Esophagus squamous epithelium (tissue), 5 donors: ENCODE results near the gene EXO1. TPM values are rescaled to one million over a fixed set of nuclear protein-coding genes. Genes with fewer than 3 reads are reported as not detected.

Experiments used
- DNase-seq: peaks from one replicate; lab custom pipeline; 2025; lab: John Stamatoyannopoulos, UW
- H3K27ac ChIP-seq, 4 donors: fragments of 200-600 bp; sonication (generic); one replicate each; pipeline ENCODE4 v1.5.1; 2016 to 2019; ENCODE audit warnings: mild to moderate bottlenecking in 1 of 4
- H3K27me3 ChIP-seq, 4 donors: fragments of 200-600 bp; sonication (generic); 1 replicate in 3 of 4; 2 replicates in 1 of 4; pipeline versions ENCODE4 v1.5.1 to v1.6.0; 2017 to 2021; ENCODE audit warnings: antibody characterized with exemption in 1 of 4
- H3K36me3 ChIP-seq, 3 donors: fragments of 200-600 bp; sonication (generic); one replicate each; pipeline ENCODE4 v1.5.1; 2016 to 2019
- H3K4me1 ChIP-seq, 3 donors: fragments of 200-600 bp; sonication (generic); one replicate each; pipeline ENCODE4 v1.5.1; 2017 to 2019
- H3K4me3 ChIP-seq, 4 donors: fragments of 200-600 bp; sonication (generic); 1 replicate in 3 of 4; 2 replicates in 1 of 4; pipeline ENCODE4 v1.5.1; 2016 to 2019; ENCODE audit warnings: mild to moderate bottlenecking in 2 of 4, moderate library complexity in 1 of 4
- H3K9me3 ChIP-seq, 3 donors: fragments of 200-600 bp; sonication (generic); one replicate each; pipeline ENCODE4 v1.5.1; 2016 to 2019
- POLR2A ChIP-seq, 4 donors: fragments of 450-650 bp; IDR thresholded peaks; one replicate each; pipeline ENCODE4 v1.6.1; 2017; ENCODE audit warnings: antibody characterized with exemption in 4 of 4, mild to moderate bottlenecking in 4 of 4, moderate library complexity in 3 of 4
- WGBS, 2 donors: methylation state at CpG; one replicate each; pipeline ENCODE4 v1.1.5; 2018; 5-methylcytosine and 5-hydroxymethylcytosine counted together
- intact Hi-C: fragments of 100-400 bp; cut with DNase I; formaldehyde crosslinking; loops from one replicate; pipeline ENCODE4 v1.15.0; 2022
- total RNA-seq, 4 donors: library from RNA; depleted of rRNA; stranded (reverse); fragments of >200 nt; gene quantifications; one replicate each; pipeline ENCODE4 v1.1.0, GENCODE V29; 2016
- TF ChIP-seq, protein P1 (sequence below), 6 experiments: fragments of 450-650 bp in 4 of 6; fragments of 200-600 bp in 2 of 6; sonication (generic) in 2 of 6; IDR thresholded peaks; one replicate each; pipeline ENCODE4 v1.5.1; 2016 to 2019; ENCODE audit warnings: antibody characterized with exemption in 6 of 6, mild to moderate bottlenecking in 4 of 6, moderate library complexity in 4 of 6
- donor health status: DM: yes; HTN: yes; CAD: no.

The EXO1 gene
- total RNA-seq, 4 donors from 2014 or later = 1.5 to 9.2 (median 5.3) TPM

DNA sequence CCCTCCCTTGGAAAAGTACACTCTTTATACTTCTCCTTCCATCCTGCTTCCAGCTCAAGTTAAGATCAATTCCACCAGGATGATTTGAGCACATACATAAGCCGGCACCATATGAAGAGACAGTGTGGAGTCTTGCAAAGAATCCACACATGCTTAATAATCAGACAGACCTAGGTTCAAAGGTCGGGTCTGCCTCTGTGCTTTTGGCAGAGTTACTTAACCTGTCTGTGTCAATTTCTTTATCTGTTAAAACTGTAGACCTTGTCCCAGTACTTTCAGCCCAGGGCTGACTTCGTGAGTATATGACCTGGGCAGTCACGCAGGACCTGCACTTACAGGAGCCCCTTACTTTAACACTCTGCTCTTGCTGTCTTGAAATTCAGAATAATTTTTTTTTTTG is 79.3 kb downstream of the EXO1 start:
- Histone ChIP-seq H3K36me3 (no peaks in the 10 kb centered on the region), H3K27me3 (no peaks in the 10 kb centered on the region), H3K4me1 (no peaks in the 10 kb centered on the region), H3K4me3 (no peak overlapping the region), H3K9me3 (no peaks in the 10 kb centered on the region), H3K27ac (no peak overlapping the region)
- intact Hi-C loops = no loop called here
- DNase-seq = no peak
- 64 to 74% methylated on average over 4 of the region's 4 CpGs for WGBS, 2 donors
- TF ChIP-seq POLR2A (IDR thresholded peaks at IDR 0.05) = no peak
- TF ChIP-seq, protein P1, sequence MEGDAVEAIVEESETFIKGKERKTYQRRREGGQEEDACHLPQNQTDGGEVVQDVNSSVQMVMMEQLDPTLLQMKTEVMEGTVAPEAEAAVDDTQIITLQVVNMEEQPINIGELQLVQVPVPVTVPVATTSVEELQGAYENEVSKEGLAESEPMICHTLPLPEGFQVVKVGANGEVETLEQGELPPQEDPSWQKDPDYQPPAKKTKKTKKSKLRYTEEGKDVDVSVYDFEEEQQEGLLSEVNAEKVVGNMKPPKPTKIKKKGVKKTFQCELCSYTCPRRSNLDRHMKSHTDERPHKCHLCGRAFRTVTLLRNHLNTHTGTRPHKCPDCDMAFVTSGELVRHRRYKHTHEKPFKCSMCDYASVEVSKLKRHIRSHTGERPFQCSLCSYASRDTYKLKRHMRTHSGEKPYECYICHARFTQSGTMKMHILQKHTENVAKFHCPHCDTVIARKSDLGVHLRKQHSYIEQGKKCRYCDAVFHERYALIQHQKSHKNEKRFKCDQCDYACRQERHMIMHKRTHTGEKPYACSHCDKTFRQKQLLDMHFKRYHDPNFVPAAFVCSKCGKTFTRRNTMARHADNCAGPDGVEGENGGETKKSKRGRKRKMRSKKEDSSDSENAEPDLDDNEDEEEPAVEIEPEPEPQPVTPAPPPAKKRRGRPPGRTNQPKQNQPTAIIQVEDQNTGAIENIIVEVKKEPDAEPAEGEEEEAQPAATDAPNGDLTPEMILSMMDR (IDR thresholded peaks at IDR 0.05) = no peak

DNA sequence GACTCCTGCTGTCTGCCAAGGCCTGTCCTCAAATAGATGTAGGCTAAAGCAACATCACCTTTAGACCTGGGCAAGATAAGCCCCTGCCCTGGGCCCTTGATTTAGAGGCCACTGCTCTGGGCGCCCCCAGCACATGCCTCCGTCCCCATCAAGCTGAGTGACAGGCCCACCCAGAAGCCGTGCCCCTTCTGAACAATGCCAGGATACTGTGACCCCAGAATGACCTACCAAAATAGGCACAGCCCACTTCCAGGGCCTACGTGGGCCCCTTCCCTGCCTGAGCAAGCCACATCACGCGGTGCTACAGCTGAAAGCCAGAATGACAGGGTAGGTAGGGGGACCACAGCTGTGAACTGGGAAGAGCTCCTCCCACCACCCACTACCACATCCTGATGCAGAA is 84.8 kb downstream of the EXO1 start:
- Histone ChIP-seq H3K36me3 (no peaks in the 10 kb centered on the region), H3K4me1 (no peaks in the 10 kb centered on the region), H3K27ac (no peak overlapping the region), H3K27me3 (peaks cover 0 to 9% (median 0%) of the 10 kb centered on the region in 4 donors), H3K4me3 (no peak overlapping the region), H3K9me3 (no peaks in the 10 kb centered on the region)
- no peak for DNase-seq
- 44 to 60% methylated on average over 4 to 6 of the region's 6 CpGs for WGBS, 2 donors
- intact Hi-C loops = no loop called here
- TF ChIP-seq, protein P1 (IDR thresholded peaks at IDR 0.05) = no peak
- TF ChIP-seq POLR2A (IDR thresholded peaks at IDR 0.05) = no peak

DNA sequence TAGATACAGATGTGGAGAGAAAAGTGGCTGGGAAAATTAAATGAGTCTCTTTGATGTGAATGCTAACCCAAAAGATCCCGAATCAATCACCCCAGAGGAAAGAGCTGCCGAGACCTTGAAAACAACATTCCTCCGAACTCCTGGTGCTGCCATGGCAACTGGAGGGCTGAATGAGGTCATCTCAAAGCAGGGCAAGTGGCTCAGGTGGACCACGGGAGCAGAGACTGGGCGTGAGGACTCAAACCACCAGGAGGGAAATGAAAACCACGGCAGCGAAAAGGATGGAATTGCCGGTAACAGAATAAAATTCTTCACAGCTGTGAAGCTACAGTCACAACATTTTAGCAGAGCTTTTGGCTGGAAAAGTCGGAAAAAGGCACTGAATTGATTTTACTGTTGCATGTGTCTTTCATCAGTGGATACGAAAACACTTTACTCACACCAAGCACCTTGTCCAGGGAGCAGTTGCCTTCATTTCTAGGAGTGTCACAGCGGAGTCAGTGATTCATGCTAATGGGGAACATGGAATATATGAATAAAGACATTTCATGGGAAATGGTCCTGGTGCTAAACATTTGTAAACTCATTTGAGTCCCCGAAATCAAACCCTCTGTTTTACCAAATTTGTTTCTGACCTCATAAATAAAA is 86.3 kb downstream of the EXO1 start:
- H3K4me3 ChIP-seq = no peak overlapping the region
- H3K27me3 ChIP-seq = peaks cover 0 to 9% (median 0%) of the 10 kb centered on the region in 4 donors
- no peaks in the 10 kb centered on the region for H3K9me3 ChIP-seq
- DNase-seq = no peak
- no peaks in the 10 kb centered on the region for H3K36me3 ChIP-seq
- TF ChIP-seq, protein P1 (IDR thresholded peaks at IDR 0.05) = no peak
- no peak for TF ChIP-seq POLR2A (IDR thresholded peaks at IDR 0.05)
- no peak overlapping the region for H3K27ac ChIP-seq
- no peaks in the 10 kb centered on the region for H3K4me1 ChIP-seq
- intact Hi-C loops = no loop called here
- WGBS, 2 donors = 39 to 43% methylated on average over 12 of the region's 12 CpGs

DNA sequence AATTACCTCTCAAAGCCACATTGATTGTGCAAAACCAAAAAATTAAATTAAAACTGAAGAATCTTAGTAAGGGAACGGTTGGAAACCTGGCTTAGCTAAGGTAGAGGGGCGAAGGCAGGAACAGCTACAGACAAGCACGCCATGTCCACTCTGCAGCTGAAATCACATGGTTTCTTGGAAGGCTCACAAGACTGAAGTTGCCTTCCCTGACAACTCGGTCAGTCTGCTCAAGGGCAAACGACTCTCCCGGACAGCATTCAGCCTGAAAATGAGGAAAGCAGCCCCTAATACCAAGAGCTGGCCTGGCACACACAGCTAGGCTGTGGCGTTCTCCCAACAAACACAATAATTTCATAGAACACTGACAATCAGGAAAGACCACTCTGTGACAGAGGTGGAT is 86.9 kb downstream of the EXO1 start:
- Histone ChIP-seq H3K27ac (no peak overlapping the region), H3K4me1 (no peaks in the 10 kb centered on the region), H3K9me3 (no peaks in the 10 kb centered on the region), H3K27me3 (peaks cover 0 to 9% (median 0%) of the 10 kb centered on the region in 4 donors), H3K36me3 (no peaks in the 10 kb centered on the region), H3K4me3 (no peak overlapping the region)
- intact Hi-C loops = no loop called here
- TF ChIP-seq, protein P1 (IDR thresholded peaks at IDR 0.05) = no peak
- no peak for TF ChIP-seq POLR2A (IDR thresholded peaks at IDR 0.05)
- whole genome bisulfite sequencing, 2 donors = 55 to 57% methylated on average over 6 of the region's 7 CpGs
- no peak for DNase-seq

Other genes starting within 250 kb of the EXO1 start
- 1 to 10 TPM; 4.2 to 9.0 (median 6.3) TPM for gene CHML, start 207.8 kb upstream of the EXO1 start, total RNA-seq
- 10 to 100 TPM; 16.9 to 23.8 (median 21.9) TPM for gene OPN3, start 207.8 kb upstream of the EXO1 start, total RNA-seq
- not detected for gene WDR64, start 195.9 kb upstream of the EXO1 start, total RNA-seq
- gene BECN2, start 109.6 kb downstream of the EXO1 start, total RNA-seq = not detected
- 1 to 10 TPM in 1 of 4 donors, under 1 TPM in 1, not detected in 2; 0.85 to 6.7 TPM for gene MAP1LC3C, start 150.9 kb downstream of the EXO1 start, total RNA-seq